HG03108 (cell line): ENCODE data around the gene NFYA.

Experiments used
- ATAC-seq: cut with Tn5 transposase; IDR thresholded peaks from one replicate; pipeline ENCODE4 v1.9.1; 2021; ENCODE audit warnings: moderate library complexity; ENCODE audit not compliant: unreplicated experiment

NFYA gene

DNA sequence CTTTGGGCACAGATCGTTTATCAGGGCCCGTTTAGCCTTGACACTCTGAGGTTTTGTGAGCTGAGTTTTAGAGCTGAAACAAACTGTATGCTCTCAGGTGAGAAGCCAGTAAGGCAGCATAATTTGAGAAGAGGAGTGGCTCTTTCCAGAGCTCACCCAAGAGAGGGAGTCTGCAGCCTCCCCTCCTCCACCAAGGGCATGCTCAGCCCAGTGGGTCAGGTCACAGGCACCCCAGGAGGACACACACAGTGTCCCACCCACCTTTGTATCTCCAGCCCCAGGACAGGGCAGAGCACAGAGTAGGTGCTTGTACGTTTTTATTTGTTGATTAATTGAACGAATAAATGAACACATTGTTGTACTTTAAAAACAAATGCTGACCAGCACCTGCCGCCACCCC lies 27.1 kb upstream of the NFYA start:
- no peak for ATAC-seq

DNA sequence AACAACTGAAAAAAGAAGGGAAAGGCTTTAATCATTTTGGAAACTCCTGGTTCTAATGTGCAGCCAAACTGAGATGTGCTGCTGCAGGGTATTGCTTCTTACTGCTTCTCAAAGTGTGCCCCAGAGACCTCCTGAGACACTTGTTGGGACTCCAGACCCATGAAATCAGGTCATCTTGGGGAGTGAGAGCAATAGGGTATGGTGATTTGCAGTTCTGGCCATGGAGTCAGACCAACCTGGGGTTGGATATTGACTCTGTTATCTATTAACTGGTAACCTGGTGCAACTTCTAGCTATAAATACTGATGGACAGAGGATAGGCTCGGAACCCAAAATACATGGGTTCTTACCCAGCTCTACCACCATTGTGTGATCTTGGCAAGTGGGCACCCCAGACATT lies 26.7 kb upstream of the NFYA start:
- no peak for ATAC-seq

DNA sequence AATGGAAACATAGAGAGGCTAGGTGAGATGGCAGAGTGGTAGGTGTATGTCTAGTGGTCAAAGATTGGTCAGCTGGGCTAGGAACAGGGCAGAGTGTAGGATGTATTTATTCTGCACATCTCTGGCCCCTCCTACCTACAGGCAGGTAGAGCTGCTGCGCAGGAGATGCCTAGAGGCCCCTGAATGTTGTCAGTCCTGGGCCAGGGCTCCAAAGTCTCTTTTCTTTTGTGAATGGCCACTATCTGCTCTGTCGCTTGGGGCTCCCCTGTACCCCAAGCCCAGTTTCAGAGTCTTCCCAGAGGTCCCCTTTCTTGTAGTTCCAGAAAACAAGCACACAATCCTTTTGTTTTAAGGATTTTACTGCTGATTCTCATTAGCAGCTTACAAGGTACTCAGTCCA lies 25.5 kb upstream of the NFYA start:
- no peak for ATAC-seq

DNA sequence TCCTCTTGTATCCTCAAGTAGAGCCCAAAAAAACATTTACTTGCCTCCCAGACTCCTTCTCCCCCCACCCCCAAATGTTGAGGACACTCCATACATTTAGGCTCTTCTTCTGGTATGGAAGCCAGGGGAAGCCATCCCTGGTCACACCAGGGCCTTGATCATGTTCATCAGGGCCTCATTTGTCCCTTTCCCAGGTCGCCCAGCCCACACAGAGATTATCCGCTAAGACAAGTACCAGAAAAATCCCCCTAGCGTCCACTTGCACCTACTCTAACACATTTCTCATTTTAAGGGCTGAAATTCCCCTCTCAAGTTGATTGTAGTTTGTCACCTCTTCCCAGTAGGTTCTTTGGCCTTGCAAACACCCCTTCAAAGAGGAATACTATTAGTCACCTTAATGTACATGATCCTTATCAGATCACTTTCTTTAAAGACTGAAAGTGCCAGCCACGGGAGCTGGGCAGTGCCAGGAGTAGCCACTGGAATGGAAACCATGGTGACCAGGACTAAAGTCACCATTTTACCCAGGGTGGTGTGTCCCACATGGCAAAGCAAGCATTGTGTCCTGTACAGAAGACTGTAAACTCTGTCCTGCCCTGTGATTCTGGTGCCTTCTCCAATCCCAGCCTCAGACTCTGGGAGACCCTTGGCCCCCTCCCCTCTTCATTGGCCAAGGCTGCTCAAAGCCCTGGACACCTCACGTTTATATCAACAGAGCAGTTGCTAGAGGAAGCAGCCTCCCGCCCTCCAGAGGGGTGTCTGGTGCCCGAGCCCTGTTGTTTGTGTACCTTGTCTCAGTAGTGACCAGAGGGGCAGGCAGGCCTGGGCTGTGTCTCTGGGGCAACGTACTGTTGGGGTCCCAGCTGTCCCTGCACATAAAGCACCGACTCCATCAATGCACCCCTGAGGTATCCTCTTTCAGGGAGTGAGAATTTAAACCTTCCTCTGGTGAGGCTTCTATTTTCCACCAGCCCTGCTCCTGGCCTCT lies 24.7 kb upstream of the NFYA start:
- ATAC-seq, result no peak

DNA sequence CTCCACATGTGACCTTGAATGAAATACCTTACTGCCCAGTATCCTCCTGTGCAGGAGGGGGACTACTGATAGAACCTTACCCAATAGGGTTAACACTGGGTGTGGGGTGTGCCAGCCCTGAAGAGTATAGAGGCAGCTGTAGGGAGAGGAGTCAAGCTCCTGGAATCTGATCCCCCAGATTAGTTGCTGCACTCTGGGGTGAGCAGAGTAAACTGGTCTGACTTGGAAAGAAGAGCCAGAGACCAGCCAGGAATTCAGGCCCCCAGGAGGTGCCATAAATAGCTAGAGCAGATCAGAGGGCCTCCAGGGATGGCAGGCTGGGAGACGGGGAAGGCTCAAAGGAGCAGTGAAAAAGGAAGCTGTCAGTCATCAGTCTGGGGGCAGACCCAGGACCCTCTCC lies 23.3 kb upstream of the NFYA start:
- ATAC-seq, result no peak

DNA sequence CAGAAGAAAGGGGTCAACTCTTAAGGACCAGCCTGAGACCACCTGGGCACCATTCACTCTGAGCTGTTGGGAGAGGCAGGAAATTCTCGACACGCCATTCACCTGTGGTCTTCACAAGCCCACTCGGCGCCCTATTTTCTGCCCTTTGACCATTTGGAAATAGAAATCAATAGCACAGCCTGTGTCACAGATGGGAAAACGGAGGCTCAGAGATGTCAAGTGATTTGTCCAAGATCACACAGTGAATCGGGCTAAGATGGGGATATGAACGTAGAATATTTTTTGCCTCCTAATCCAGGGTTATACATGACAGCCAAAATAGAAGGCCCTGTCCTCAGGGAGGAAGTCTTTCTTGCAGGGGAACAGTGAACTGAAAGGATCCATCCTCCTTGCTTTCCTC lies 22.8 kb upstream of the NFYA start:
- ATAC-seq, result no peak

DNA sequence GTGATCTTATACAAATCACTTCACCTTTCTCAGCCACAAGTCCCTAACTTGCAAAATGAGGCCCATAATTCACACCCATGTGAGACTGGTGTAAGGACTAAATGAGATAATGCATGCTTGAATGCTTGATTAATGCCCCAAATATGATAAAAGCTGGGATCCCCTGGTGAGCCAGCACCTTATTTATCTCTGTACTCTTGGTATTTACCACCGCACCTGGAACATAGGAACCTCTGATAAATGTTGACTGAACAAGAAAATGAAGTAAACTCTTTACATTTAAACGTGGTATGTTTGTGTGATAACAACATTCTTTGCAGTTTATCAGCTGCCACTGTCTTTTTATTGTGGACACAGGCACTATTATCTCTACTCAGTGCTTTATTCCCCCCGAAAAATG lies 22.2 kb upstream of the NFYA start:
- ATAC-seq, result no peak

DNA sequence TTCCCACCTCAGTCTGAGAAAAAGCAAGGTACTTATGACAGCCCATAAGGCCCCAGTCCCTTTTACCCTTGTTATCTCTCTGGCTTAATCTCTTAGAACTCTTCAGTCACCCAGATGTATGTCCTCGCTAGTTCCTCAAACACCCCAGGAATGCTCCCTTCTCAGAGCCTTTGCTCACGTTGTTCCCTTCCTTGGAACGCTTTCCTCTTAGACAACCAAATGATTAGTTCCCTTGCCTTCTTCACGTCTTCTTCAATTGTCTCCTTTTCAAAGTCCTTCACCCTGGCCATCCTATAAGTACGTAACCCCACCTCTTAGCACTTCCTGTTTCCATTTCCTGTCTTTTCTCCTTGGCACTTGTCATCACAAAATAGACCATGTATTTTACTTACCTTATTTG lies 20.9 kb upstream of the NFYA start:
- no peak for ATAC-seq

DNA sequence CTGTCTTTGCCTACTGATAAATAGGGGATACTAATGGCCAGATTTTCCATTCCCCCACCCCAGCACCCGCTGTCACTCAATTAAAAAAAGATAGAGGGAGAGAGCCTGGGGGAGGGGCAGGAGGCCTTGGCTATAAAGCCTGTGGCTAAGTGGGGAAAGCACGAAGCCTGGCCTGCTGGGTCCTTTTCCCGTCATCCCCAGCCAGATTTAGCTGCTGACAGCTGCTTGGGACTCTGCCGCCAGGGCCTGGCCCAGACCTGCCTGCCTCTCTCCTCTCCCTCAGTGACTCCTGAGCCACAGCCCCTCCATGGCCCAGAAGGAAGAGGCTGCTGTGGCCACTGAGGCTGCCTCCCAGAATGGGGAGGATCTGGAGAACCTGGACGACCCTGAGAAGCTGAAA lies 19.7 kb upstream of the NFYA start, which contains the start of gene APOBEC2:
Gene APOBEC2 (plus strand): TSS at position 162 of the 400 bp plus-strand sequence. CDS start 146 bp downstream, at position 308.
- ATAC-seq, result no peak

DNA sequence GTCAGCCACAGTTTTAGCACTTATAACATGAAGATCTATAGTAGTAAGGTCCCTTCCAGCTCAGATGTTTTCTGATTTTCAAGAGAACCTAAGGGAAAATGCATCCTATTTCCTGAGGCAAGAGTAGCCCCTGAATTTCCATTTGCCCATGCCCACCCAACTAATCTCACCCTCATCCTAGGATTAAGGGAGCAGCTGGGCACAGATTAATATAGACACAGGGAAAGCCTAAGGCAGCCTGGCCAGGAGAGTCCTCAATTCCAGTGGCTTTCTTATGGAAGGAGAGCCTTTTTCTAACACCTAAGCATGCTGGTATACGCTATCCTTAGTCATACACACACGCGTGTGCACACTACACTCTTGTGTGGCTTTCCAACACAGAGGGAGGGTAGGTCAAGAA lies 18.3 kb upstream of the NFYA start:
- no peak for ATAC-seq

DNA sequence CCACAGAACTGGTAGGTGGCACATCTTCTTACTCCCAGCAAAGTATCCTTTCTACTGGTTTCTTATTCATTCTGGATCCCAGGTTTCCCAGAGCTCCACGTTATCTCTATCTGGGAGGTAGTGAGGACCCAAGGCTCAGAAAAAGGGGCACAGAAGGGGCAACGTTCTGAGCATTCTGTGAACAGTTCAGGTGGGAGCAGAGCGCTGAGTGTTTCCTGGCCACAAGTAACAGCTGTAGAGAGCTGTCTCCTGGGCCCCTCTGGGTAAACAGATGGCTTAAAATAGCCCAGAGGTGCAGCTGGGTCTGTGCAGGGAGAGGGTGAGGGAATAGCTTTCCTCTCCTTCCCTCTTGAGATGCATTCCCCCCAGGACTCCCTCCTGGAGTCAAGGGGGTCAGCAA lies 17.6 kb upstream of the NFYA start:
- ATAC-seq, result no peak

DNA sequence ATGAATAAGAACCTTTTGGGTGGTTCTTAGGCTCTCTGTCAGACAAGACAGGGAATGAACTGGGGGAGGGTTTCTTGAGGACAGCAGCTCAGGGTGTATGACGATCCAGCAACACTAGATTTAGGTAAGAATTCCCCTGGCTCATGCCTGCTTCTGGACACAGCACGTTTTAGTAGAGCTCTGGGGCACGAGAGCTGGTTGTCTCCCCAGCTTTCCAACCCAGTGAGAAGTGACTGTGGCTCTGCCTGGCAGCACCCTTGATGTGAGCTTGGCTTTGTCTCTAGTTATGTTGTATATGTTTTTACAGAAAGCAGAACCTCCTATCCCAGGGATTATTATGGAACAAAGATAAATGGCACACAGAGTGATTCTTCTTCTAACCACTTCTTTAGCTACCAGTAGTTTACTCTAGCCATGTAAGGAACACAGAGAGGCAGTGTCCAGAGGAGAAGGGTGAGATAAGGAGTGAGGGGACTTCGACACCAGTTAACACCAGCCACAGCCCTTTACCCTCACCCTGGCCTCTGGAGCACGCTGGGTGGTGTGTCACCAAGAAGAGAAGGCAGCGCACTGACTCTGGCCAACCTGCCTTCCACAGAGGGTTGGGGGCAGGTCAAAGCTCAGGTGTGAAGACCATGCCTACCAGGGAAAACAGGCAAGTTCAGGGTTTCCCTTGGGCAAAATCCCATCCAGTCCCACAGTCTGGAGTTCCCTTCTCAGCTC lies 15.8 kb upstream of the NFYA start:
- ATAC-seq, result no peak

DNA sequence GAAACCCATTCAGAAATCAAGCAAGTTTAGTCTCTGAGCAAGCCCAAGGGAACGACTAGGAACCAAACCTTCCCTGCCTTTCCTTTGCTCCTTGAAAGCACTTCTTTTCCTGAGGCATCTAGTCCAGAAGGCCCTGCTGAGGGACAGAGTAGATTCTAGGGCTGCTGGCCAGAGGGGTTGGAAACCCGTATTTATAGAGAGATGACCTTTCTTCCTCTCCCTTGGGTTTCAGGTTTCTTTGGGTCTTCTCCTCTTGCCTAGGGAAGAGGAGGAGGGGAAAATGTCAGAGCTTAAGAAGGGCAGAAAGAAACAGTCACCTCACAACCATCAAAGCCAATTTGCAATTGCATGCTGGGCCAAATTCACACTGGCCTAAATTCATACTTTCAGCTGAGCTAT lies 14.0 kb upstream of the NFYA start:
- ATAC-seq, result no peak

DNA sequence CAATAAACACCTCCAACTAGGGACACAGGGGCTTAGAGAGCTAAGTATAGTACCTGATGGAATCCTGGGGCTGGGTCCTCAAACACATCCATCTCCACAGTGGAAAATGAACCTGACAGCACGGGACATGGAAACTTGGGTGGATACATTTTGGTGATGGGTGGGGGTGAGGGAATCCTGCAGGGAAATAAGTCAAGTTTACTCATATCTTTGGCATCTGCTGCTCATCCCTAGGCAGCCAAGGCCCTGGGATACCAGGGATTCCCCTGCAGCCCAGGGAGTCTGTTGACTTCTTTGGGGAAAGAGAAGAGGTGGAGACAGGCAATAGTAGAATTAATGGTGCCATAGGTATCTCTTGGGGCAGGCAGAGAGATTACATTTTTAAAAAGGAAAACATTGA lies 13.2 kb upstream of the NFYA start:
- ATAC-seq, result no peak

DNA sequence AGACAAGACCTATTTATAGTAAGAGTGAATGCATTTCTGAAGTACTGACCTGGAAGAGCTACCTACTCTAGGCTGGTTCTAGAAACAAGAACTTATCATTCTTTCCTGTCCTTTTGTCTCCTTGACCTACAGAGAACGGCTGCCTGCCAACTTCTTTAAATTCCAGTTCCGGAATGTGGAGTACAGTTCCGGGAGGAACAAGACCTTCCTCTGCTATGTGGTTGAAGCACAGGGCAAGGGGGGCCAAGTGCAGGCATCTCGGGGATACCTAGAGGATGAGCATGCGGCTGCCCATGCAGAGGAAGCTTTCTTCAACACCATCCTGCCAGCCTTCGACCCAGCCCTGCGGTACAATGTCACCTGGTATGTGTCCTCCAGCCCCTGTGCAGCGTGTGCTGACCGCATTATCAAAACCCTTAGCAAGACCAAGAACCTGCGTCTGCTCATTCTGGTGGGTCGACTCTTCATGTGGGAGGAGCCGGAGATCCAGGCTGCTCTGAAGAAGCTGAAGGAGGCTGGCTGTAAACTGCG lies 11.5 kb upstream of the NFYA start:
- no peak for ATAC-seq

DNA sequence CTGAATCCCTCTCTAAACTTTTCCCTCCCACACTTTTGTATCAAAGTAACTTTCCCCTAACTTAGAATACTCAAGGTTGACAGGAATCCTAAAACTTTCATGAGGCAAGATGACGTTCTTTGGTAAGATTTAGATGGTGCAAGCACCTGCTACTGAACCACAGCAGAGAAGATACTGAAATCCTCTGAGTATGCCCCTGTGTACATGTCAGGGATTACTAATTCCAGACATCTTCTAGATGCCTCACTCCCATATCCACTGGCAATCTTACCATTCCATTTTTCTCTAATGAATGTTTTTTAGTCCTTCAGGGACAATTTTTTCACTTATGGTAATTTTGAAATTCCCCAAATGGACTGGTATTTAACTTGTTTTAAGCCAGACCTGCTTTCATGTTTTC lies 10.7 kb upstream of the NFYA start:
- ATAC-seq, result no peak

DNA sequence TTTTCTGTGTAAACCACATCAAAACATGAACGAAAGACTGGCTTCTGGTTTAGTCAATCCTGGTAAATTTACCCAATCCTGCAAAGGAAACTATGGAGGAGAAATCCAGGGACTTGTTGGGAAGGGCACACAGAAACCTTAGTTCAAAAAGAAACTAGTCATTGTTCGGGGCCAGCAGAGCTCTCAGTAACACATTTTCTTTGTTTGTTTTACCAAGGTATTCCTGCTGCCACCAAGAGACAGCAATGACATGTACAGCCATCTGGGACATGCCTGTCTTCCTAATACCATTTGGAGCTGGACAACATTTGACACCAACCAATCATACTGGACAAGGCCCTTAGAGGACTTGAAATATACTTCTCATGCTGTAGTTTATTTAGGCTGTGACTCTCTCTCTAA lies 8.9 kb upstream of the NFYA start:
- no peak for ATAC-seq

DNA sequence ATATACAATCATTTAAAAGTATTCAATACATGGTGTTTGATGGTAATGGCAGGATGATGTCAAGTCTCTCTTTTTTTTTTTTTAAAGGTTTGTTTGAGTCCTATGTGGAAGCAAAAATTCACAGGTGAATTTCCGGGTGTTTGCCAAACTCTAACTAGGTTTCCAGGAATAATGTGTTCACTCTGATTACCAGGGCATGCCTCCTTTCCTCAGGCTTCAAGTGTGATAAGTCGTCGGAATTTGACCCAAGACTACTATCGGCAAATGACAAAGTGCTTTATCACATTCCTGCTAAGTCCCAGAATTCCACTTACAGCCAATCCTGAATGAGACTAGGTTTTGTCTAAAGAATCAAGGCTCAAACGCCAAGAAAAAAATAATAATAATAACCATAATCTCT lies 7.9 kb upstream of the NFYA start:
- no peak for ATAC-seq

DNA sequence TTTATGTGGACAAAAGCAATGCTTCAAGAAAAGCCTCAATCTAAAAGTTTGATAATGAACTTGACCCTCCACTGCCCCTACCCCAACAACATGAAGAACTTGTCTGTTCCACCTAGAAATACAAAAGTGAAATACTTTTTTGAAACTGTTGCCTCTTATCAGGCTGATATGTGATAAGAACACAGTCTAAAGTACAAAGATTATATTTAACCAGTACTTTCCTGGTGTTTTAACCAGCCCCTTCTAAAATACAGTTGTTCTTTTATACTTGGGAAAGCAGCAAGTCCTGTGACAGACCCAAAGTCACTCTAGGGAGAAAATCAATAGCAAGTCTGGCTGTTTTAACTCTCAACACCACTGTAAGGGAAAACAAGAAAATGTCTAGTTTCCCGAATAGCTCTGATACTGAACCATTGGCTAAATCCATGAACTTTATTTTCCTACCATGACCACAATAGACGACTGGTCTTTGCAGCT lies 7.2 kb upstream of the NFYA start:
- ATAC-seq, result no peak

DNA sequence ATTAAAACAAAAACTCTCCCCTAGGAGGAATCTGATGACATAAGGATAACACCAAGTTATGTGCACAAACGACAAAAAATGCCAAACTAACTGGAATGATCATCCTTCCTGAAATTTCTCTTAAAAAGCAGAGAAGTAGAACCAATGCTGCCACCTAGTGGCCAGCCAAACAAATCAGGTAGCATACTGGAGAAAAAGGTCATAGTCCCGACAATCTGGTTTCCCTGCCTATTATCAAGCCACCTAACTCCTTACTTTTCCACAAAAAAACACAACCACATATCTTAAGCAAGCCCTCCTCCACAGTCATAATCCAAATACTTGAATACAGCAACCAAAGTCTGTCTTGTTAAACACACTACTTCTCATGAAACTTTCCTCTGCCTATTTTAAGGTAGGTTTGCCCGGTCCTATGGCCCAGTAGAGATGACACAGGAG lies 5.9 kb upstream of the NFYA start:
- no peak for ATAC-seq

DNA sequence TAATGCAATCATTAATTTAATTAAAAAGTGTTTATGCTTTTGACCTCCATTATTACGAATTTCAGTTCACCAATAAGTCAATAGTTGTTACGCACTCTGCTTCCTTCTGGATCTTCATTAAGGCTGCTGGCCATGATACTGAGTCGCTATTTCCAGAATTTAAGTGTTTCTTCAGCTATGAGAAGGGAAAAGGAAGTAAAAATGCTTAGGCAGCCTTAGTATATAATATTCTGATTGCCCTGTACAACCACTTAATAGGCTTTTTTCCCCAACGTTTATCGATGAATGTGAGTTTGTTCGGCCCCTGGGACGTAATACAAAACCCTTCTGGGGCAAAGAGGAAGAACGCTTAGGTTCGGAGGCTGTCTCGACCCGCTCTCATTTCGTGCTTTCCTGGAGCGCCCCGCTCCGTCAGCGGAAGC lies 1.3 kb upstream of the NFYA start:
- ATAC-seq, result no peak
